Endothelial cell of umbilical vein (primary cell): ENCODE data around the gene ZBTB44. TPM values are rescaled to one million over a fixed set of nuclear protein-coding genes. Genes with fewer than 3 reads are reported as not detected.

ENCODE experiments used
- BruUV-seq: library from RNA; stranded (reverse); fragments of 400-500 nt; replicated peaks from 2 replicates; lab custom pipeline; 2021; lab: Mats Ljungman, UMichigan
- CTCF ChIA-PET: fragments of 300-600, 350-600 bp; sonication (Branson Sonifier 250); formaldehyde crosslinking; loops from one replicate; lab custom pipeline; 2021; ENCODE audit warnings: antibody characterized with exemption, inconsistent platforms; lab: Charles Lee
- POLR2A ChIA-PET: fragments of 300-600, 350-600 bp; sonication (Branson Sonifier 250); formaldehyde crosslinking; loops from one replicate; lab custom pipeline; 2021; ENCODE audit warnings: antibody characterized with exemption, inconsistent platforms; lab: Charles Lee
- DNase-seq: peaks from one replicate; pipeline ENCODE4 v3.0.0-alpha.2; 2011; ENCODE audit warnings: low read depth, low spot score
- FAIRE-seq: peaks from 2 replicates; lab custom pipeline; 2011; peaks lifted over from hg19 to GRCh38; lab: Jason Lieb, UNC
- H2AFZ ChIP-seq: 2 replicates; pipeline ENCODE4 v1.6.0; 2012; ENCODE audit warnings: low read depth, low read length, control low read depth, inconsistent platforms
- H3K27ac ChIP-seq: 2 replicates; pipeline ENCODE4 v1.5.1; 2011; ENCODE audit warnings: low read depth, mild to moderate bottlenecking, control low read depth, low read length, moderate library complexity; ENCODE audit not compliant: insufficient read depth
- H3K27me3 ChIP-seq, 2 experiments: 2 replicates each; pipeline versions ENCODE4 v1.6.0 to v1.6.1; 2011; ENCODE audit warnings: low read length in 2 of 2, mixed read lengths in 1 of 2; ENCODE audit not compliant: control insufficient read depth in 2 of 2, insufficient read depth in 2 of 2
- H3K36me3 ChIP-seq, 2 experiments: 2 replicates in 1 of 2; 3 replicates in 1 of 2; pipeline ENCODE4 v1.5.1; 2011; ENCODE audit warnings: low read length in 2 of 2, mild to moderate bottlenecking in 1 of 2, moderate library complexity in 1 of 2; ENCODE audit not compliant: control insufficient read depth in 2 of 2, insufficient read depth in 2 of 2; ENCODE audit errors: extremely low read depth in 1 of 2
- H3K4me1 ChIP-seq: 3 replicates; pipeline ENCODE4 v1.5.1; 2011; ENCODE audit warnings: mild to moderate bottlenecking, low read length; ENCODE audit not compliant: control insufficient read depth, insufficient read depth; ENCODE audit errors: extremely low read depth
- H3K4me2 ChIP-seq: 2 replicates; pipeline ENCODE4 v1.6.1; 2011; ENCODE audit warnings: low read length, control low read depth, mixed read lengths; ENCODE audit not compliant: insufficient read depth
- H3K4me3 ChIP-seq, 3 experiments: fragments of 200-600 bp in 1 of 3; sonication (generic), shearing (Covaris generic) in 1 of 3; replicated peaks in 1 of 3; 2 replicates each; pipeline ENCODE4 v1.5.1; 2011 to 2016; ENCODE audit warnings: control low read depth in 3 of 3, low read length in 3 of 3, mild to moderate bottlenecking in 2 of 3, inconsistent platforms in 1 of 3, low read depth in 1 of 3, moderate library complexity in 1 of 3; ENCODE audit not compliant: insufficient read depth in 1 of 3
- H3K79me2 ChIP-seq: 2 replicates; pipeline ENCODE4 v1.6.0; 2012; ENCODE audit warnings: low read length, inconsistent platforms; ENCODE audit not compliant: control insufficient read depth, insufficient read depth
- H3K9ac ChIP-seq: replicated peaks from 2 replicates; pipeline ENCODE3; 2011; ENCODE audit warnings: low read length, control low read depth; ENCODE audit not compliant: insufficient read depth; ENCODE audit errors: extremely low read depth
- H3K9me1 ChIP-seq: replicated peaks from 3 replicates; pipeline ENCODE4 v1.6.0; 2011; ENCODE audit warnings: mild to moderate bottlenecking, low read length; ENCODE audit not compliant: control insufficient read depth, insufficient read depth; ENCODE audit errors: extremely low read depth
- H3K9me3 ChIP-seq: replicated peaks from 2 replicates; pipeline ENCODE4 v1.5.1; 2012; ENCODE audit warnings: low read length, inconsistent platforms; ENCODE audit not compliant: control insufficient read depth, insufficient read depth
- H4K20me1 ChIP-seq: replicated peaks from 2 replicates; pipeline ENCODE3; 2011; ENCODE audit warnings: mild to moderate bottlenecking, low read length; ENCODE audit not compliant: control insufficient read depth, insufficient read depth; ENCODE audit errors: extremely low read depth
- EZH2 ChIP-seq: IDR thresholded peaks from 2 replicates; pipeline ENCODE4 v1.6.1; 2012; ENCODE audit warnings: borderline replicate concordance, low read depth, mild to moderate bottlenecking, moderate library complexity, low read length, inconsistent platforms; ENCODE audit not compliant: severe bottlenecking
- FOS ChIP-seq: IDR thresholded peaks from 2 replicates; pipeline ENCODE4 v1.6.1; 2011; ENCODE audit warnings: mild to moderate bottlenecking, low read length, moderate library complexity, borderline replicate concordance; ENCODE audit not compliant: insufficient read depth
- GATA2 ChIP-seq: IDR thresholded peaks from 2 replicates; pipeline ENCODE4 v1.7.0; 2011; ENCODE audit warnings: low read depth, mild to moderate bottlenecking, moderate library complexity, mixed read lengths, low read length; ENCODE audit not compliant: insufficient read length, insufficient read depth
- JUN ChIP-seq: IDR thresholded peaks from 2 replicates; pipeline ENCODE4 v1.6.1; 2011; ENCODE audit warnings: borderline replicate concordance, low read depth; ENCODE audit not compliant: insufficient read length, insufficient read depth
- MYC ChIP-seq: IDR thresholded peaks from one replicate; pipeline ENCODE4 v1.6.1; 2011; ENCODE audit warnings: mild to moderate bottlenecking, low read depth, low read length
- POLR2A ChIP-seq: IDR thresholded peaks from 2 replicates; pipeline ENCODE4 v1.6.1; 2012; ENCODE audit warnings: low read depth, mild to moderate bottlenecking, control low read depth, low read length
- POLR2AphosphoS5 ChIP-seq: IDR thresholded peaks from 2 replicates; pipeline ENCODE4 v1.6.1; 2012; ENCODE audit warnings: low read depth, mild to moderate bottlenecking, control low read depth, low read length, moderate library complexity; ENCODE audit not compliant: insufficient read depth
- dilution Hi-C: fragments of 300-500 bp; cut with MboI; formaldehyde crosslinking; loops from one replicate; pipeline ENCODE4 v1.15.0; 2019; ENCODE audit warnings: low sequenced_read_pairs; ENCODE audit not compliant: extremely low pct_ligation_motif_present
- intact Hi-C: fragments of 100-400 bp; cut with micrococcal nuclease; formaldehyde crosslinking; loops from one replicate; pipeline ENCODE4 v1.10.0; 2022
- polyA plus RNA-seq, 4 experiments: library from polyadenylated mRNA; depleted of rRNA in 3 of 4; stranded (reverse) in 3 of 4; unstranded in 1 of 4; fragments of >200 nt; gene quantifications; 2 replicates each; pipeline versions ENCODE4 v1.2.1 to v1.2.3, GENCODE V29; 2011 to 2012; ENCODE audit warnings: missing spikeins in 1 of 4
- total RNA-seq: library from RNA; stranded (reverse); gene quantifications from 2 replicates; pipeline ENCODE4 v1.2.3, GENCODE V29; 2021
- TF ChIP-seq, protein P1 (sequence below), 2 donors: IDR thresholded peaks; 1 replicate in 1 of 2; 2 replicates in 1 of 2; pipeline ENCODE4 v1.5.1; 2011; ENCODE audit warnings: low read length in 2 of 2, mild to moderate bottlenecking in 2 of 2, moderate library complexity in 2 of 2, control low read depth in 1 of 2, inconsistent platforms in 1 of 2, low read depth in 1 of 2; ENCODE audit not compliant: insufficient read depth in 1 of 2; ENCODE audit errors: extremely low read depth in 1 of 2
- TF ChIP-seq, protein P2 (sequence below): IDR thresholded peaks from 2 replicates; pipeline ENCODE4 v1.6.1; 2011; ENCODE audit not compliant: insufficient read depth, insufficient read length

Gene ZBTB44
- total and polyA plus RNA-seq, 2 donors (not counting 3 experiments of a cell fraction or from before 2014, with no cell fraction given): 8.7 to 24.4 TPM

DNA sequence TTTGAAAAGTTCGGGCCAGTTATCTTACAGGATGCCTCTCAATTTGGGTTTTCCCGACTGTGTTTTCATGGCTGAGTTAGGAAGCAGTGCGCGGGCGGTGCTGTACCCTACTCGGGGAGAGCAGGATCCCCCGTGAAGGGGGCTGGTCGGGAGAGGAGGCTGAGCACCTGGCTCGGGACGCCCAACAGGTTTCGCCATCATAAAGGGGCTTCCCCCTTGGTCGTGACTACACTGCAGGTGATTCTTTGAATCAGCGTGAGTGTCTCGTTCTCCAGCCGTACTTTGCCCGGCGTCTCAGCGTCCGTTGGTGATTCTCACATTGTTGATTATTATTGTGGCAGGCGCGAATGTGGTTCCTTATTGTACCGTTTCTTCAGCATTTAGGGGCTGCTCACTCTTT lies 108.6 kb downstream of the ZBTB44 start:
- BruUV-seq: no TSS peak
- Histone ChIP-seq H2AFZ (no peak overlapping the region), H3K4me3 (no peak overlapping the region), H3K27ac (no peak overlapping the region), H3K79me2 (no peaks in the 10 kb centered on the region), H3K4me1 (no peaks in the 10 kb centered on the region), H4K20me1 (no peaks in the 10 kb centered on the region), H3K9me3 (no peaks in the 10 kb centered on the region), H3K27me3 (no peaks in the 10 kb centered on the region), H3K36me3 (no peaks in the 10 kb centered on the region), H3K9ac (no peak overlapping the region), H3K9me1 (no peaks in the 10 kb centered on the region), H3K4me2 (no peak overlapping the region)
- CTCF ChIA-PET: no interaction called here
- FAIRE-seq (no peak), DNase-seq (no peak)
- no peak for TF ChIP-seq FOS
- TF ChIP-seq MYC: no peak
- no peak for TF ChIP-seq JUN
- TF ChIP-seq, protein P1, sequence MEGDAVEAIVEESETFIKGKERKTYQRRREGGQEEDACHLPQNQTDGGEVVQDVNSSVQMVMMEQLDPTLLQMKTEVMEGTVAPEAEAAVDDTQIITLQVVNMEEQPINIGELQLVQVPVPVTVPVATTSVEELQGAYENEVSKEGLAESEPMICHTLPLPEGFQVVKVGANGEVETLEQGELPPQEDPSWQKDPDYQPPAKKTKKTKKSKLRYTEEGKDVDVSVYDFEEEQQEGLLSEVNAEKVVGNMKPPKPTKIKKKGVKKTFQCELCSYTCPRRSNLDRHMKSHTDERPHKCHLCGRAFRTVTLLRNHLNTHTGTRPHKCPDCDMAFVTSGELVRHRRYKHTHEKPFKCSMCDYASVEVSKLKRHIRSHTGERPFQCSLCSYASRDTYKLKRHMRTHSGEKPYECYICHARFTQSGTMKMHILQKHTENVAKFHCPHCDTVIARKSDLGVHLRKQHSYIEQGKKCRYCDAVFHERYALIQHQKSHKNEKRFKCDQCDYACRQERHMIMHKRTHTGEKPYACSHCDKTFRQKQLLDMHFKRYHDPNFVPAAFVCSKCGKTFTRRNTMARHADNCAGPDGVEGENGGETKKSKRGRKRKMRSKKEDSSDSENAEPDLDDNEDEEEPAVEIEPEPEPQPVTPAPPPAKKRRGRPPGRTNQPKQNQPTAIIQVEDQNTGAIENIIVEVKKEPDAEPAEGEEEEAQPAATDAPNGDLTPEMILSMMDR (IDR thresholded peaks at IDR 0.05; ENCODE audit: extremely low read depth in 1 of 2, insufficient read depth in 1 of 2, low read depth in 1 of 2, low read length in 2 of 2): no peak
- no peak for TF ChIP-seq GATA2
- no peak for TF ChIP-seq EZH2
- TF ChIP-seq POLR2A: no peak
- TF ChIP-seq POLR2AphosphoS5: no peak
- TF ChIP-seq, protein P2, sequence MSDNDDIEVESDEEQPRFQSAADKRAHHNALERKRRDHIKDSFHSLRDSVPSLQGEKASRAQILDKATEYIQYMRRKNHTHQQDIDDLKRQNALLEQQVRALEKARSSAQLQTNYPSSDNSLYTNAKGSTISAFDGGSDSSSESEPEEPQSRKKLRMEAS: no peak
- POLR2A ChIA-PET: interaction anchor here (0.7 kb wide), 1 partner anchor 657 kb away, joined by 6 read pairs; no protein-coding TSS in a partner anchor
- dilution Hi-C loops: no loop called here
- intact Hi-C loops: no loop called here
